Activated CD4-positive, alpha-beta T cell treated with anti-CD3 and anti-CD28 coated beads, Interleukin-2, amount 50 U/mL, for 16 hours (primary cell): Measurements from ENCODE around the gene PTPRN.

Experiments
- DNase-seq: peaks from one replicate; pipeline ENCODE4 v3.0.0-alpha.2; 2020

PTPRN gene

GRCh38 chr2:219286436-219287115, 22.6 kb downstream of the PTPRN start:
- DNase-seq = no peak

- no peak for DNase-seq
Measured at GRCh38 chr2:219285894-219286425, 23.2 kb downstream of the PTPRN start.

DNA sequence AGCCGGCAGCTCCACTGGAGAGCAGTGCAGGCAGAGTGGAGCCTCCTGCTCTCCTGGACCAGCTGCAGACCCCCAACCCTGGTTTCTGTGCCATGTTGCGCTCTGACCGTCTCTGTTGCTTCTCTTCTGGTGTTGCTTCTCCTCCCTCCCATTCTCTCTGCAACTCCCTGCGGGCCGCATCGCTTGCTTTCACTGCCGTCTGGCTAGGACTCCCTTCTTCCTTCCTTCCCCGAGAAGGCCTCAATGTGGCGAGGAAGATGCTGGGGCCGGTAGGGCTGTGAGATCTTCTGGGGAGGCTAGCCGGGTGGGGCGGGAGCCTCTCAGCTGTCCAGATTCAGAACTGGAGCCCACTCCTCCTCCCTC, 23.8 kb downstream of the PTPRN start:
- DNase-seq = no peak

- no peak for DNase-seq
Measured at GRCh38 chr2:219284501-219285372, 24.5 kb downstream of the PTPRN start.

- no peak for DNase-seq
Measured at GRCh38 chr2:219282943-219283581, 26.1 kb downstream of the PTPRN start.

GRCh38 chr2:219282375-219282774, 26.8 kb downstream of the PTPRN start:
- DNase-seq = no peak

DNA sequence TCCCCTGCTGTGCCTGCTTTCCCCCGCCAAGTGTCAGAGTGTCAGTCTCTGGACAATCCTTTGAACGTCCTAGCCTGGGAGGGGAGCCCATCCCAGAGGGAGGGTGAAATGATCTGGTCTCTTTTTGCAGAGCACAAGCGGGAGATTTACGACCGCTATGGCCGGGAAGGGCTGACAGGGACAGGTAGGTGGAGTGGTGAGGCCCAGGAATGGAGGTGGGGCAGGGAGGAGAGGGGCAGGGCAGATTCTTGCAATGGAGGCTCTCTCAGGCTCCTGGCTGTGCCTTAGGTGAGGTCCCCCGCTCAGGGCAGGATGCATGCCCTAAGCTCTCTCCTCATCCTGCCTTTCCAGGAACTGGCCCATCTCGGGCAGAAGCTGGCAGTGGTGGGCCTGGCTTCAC, 27.6 kb downstream of the PTPRN start:
- no peak for DNase-seq

GRCh38 chr2:219280651-219281050, 28.6 kb downstream of the PTPRN start:
- no peak for DNase-seq

DNA sequence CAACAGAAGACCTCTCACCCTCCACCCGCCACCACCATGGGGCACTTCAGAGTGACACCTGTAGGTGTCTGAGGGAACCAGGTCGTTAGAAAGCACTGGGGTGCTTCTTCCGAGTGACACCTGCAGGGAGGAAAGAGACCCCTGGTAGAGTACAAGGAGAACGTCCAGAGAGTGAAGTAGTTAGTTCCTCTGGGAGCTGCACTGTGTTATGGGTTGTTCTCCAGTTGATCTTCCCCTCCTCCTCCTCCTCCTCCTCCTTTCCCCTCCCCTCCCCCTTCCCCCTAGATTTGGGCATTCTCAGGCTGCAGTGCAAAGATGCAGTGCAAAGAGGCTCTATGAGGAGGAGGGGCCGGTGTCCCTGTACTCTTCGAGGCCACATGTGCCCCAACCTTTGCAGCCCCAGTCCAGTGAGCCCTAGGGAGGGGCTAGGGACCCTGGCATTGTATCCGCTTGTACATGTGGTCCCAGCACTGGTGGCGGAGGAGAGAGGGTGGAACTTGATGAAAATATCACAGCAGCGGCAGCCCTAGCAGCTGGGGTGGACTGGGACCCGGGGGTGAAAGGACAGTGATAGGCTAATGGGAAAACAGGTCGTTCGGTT, 29.2 kb downstream of the PTPRN start:
- DNase-seq = no peak

- peak; percentile 99 for DNase-seq
Measured at GRCh38 chr2:219279151-219279915, 29.9 kb downstream of the PTPRN start, which contains the start of gene DNAJB2. Gene DNAJB2, plus strand, starts transcription at chr2:219279366. Its CDS starts 468 bp downstream, at chr2:219279834.

- DNase-seq = no peak
Measured at GRCh38 chr2:219278655-219279150, 30.5 kb downstream of the PTPRN start.

DNA sequence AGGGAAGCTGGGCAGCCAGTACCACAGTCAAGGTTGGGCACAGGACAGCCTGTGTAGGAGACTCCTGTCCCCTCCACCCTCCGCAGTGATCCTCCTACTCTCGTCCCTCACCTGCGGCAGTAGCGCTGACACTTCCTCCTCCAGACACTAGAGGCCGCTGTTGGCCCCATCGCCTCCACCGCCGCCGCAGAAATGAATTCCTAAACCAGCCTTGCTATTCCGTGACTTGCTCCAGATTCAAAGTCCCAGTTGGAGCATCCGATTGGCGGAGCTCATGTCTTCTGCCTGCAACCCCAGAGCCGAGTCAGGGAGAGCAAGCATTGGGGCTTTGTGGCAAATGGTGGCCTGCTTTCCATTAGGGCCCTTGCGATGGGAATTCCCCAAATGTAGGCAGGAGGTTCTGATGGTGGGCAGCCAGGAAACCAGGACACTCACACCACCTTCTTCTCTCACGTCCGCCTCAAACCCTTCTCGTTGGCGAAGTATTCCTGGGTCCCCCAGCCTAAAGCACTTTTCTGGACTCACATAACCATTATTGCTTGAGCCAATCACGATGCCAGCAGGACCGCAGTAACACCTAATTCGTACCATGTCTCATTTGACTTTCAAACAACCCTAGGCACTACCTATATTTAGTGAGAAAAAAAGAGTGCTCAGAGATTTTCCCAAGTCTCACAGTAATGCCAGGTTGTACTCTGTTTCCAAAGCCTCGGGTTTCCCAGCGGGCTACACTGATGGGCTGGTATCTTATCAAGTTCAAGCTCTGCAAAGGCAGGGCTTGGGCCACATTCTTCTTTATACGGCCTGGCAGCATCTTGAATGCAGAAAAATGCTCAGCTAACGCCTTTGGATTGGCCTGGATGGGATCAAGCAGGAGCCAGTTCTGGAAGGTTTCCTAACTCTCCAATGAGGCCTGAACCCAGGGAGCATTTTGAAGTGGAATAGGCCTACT, 31.2 kb downstream of the PTPRN start:
- DNase-seq = peak; percentile 78

- DNase-seq = no peak
Measured at GRCh38 chr2:219274361-219274921, 34.8 kb downstream of the PTPRN start.

GRCh38 chr2:219273937-219274336, 35.3 kb downstream of the PTPRN start:
- DNase-seq = no peak

- DNase-seq = no peak
Measured at GRCh38 chr2:219272995-219273394, 36.2 kb downstream of the PTPRN start.

GRCh38 chr2:219272356-219272755, 36.8 kb downstream of the PTPRN start:
- DNase-seq = no peak

- no peak for DNase-seq
Measured at GRCh38 chr2:219271021-219271420, 38.2 kb downstream of the PTPRN start.

DNA sequence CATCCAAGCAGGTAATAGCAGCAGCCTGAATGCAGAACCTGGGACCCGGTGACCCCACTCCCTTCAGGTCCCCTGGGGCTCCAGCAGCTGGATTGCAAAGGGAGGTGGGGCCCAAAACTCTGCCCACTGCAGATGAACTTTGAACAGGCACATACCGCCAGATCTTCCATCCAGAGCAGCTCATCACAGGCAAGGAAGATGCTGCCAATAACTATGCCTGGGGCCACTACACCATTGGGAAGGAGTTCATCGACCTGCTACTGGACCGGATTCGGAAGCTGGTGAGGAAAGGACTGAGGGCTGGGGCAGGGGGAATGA, 39.2 kb downstream of the PTPRN start:
- DNase-seq = no peak

GRCh38 chr2:219269362-219270054, 39.7 kb downstream of the PTPRN start:
- DNase-seq = no peak

DNA sequence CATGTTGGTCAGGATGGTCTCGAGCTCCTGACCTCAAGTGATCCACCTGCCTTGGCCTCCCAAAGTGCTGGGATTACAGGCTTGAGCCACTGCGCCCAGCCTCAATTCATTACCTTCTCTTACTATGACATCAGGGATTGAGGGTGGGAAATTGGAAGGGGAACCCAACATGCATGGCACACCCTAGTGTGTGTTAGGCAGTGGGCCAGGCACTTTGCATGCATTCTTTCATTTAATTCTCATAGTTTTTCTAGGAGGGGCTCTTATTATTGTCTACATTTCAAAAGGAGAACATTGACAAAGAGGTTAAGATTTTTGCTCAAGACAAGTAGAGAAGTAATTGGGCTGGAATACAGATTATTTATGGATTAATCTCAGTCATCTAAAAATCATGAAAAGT, 40.9 kb downstream of the PTPRN start:
- DNase-seq = no peak
